K562 (cell line): ENCODE results near the gene TOMM5. TPM values are rescaled to one million over a fixed set of nuclear protein-coding genes. Genes with fewer than 3 reads are reported as not detected.

Experiments
- CBFA2T3 ChIP-seq: fragments of 450-650 bp; IDR thresholded peaks from 2 replicates; pipeline ENCODE4 v1.6.1; 2017
- SNAPC5 ChIP-seq: fragments of 250-450 bp; sonication (Bioruptor Pico); IDR thresholded peaks from 2 replicates; pipeline ENCODE4 v1.8.0; 2021; ENCODE audit warnings: moderate library complexity, mild to moderate bottlenecking, inconsistent platforms
- ZNF318 ChIP-seq, 2 experiments: fragments of 450-650 bp; IDR thresholded peaks; 2 replicates each; pipeline ENCODE4 v1.6.1; 2016; ENCODE audit warnings: mild to moderate bottlenecking in 2 of 2, borderline replicate concordance in 1 of 2, low read depth in 1 of 2, moderate library complexity in 1 of 2
- polyA plus RNA-seq, 8 experiments: library from polyadenylated mRNA; depleted of rRNA in 4 of 8; stranded (reverse) in 5 of 8; unstranded in 3 of 8; fragments of >200 nt; fragmentation: Nextera tagmentation in 2 of 8; fragmentation: Illumina TruSeq in 1 of 8; extraction: Ambion mirVana in 2 of 8; extraction: Trizol in 1 of 8; gene quantifications; 2 replicates each; pipeline versions ENCODE4 v1.2.1 to v1.2.3, GENCODE V29; 2011 to 2014; ENCODE audit warnings: inconsistent platforms in 1 of 8, missing spikeins in 1 of 8
- total RNA-seq, 7 experiments: library from RNA; depleted of rRNA in 6 of 7; stranded (reverse); fragments of >200 nt in 6 of 7; fragmentation: Illumina TruSeq in 2 of 7; extraction: Trizol in 2 of 7; gene quantifications; 2 replicates each; pipeline versions ENCODE4 v1.2.1 to v1.2.3, GENCODE V29; 2011 to 2021; ENCODE audit warnings: low replicate concordance in 1 of 7
- TF ChIP-seq, protein P1 (sequence below): fragments of 250-450 bp; sonication (Bioruptor Pico); IDR thresholded peaks from 2 replicates; pipeline ENCODE4 v1.4.0; 2020; ENCODE audit warnings: mild to moderate bottlenecking, moderate library complexity

TOMM5 gene
- total and polyA plus RNA-seq, 9 of the 15 experiments (the other 6 are each of a cell fraction or from before 2014, with no cell fraction given), result 262 to 1,742 (median 496) TPM

- TF ChIP-seq, protein P1, sequence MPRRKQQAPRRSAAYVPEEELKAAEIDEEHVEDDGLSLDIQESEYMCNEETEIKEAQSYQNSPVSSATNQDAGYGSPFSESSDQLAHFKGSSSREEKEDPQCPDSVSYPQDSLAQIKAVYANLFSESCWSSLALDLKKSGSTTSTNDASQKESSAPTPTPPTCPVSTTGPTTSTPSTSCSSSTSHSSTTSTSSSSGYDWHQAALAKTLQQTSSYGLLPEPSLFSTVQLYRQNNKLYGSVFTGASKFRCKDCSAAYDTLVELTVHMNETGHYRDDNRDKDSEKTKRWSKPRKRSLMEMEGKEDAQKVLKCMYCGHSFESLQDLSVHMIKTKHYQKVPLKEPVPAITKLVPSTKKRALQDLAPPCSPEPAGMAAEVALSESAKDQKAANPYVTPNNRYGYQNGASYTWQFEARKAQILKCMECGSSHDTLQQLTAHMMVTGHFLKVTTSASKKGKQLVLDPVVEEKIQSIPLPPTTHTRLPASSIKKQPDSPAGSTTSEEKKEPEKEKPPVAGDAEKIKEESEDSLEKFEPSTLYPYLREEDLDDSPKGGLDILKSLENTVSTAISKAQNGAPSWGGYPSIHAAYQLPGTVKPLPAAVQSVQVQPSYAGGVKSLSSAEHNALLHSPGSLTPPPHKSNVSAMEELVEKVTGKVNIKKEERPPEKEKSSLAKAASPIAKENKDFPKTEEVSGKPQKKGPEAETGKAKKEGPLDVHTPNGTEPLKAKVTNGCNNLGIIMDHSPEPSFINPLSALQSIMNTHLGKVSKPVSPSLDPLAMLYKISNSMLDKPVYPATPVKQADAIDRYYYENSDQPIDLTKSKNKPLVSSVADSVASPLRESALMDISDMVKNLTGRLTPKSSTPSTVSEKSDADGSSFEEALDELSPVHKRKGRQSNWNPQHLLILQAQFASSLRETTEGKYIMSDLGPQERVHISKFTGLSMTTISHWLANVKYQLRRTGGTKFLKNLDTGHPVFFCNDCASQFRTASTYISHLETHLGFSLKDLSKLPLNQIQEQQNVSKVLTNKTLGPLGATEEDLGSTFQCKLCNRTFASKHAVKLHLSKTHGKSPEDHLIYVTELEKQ (CRISPR knock-in tag), result no peak
- TF ChIP-seq SNAPC5 (CRISPR knock-in tag), result no peak
- no peak for TF ChIP-seq ZNF318 (IDR thresholded peaks at IDR 0.05; ENCODE audit: borderline replicate concordance in 1 of 2, low read depth in 1 of 2)
- TF ChIP-seq CBFA2T3, result peak; percentile 55; the same call in 1 of the 2 replicates
These were observed 29.1 kb upstream of the TOMM5 start (continued) for GRCh38 chr9:37621273-37622121.
